Testis (tissue), 3 donors: ENCODE results near the gene NFIB. TPM values are rescaled to one million over a fixed set of nuclear protein-coding genes. Genes with fewer than 3 reads are reported as not detected.

Experiments
- DNase-seq: peaks from one replicate; pipeline ENCODE4 v3.0.0-alpha.2; 2019
- H3K27ac ChIP-seq, 2 donors: fragments of 200-600 bp; sonication (generic); one replicate each; pipeline ENCODE4 v1.5.1; 2019
- H3K27me3 ChIP-seq: fragments of 200-600 bp; sonication (generic); one replicate; pipeline ENCODE4 v1.5.1; 2019
- H3K36me3 ChIP-seq: fragments of 200-600 bp; sonication (generic); one replicate; pipeline ENCODE4 v1.5.1; 2017; ENCODE audit warnings: low read depth; ENCODE audit errors: missing control alignments
- H3K4me1 ChIP-seq: fragments of 200-600 bp; sonication (generic); one replicate; pipeline ENCODE4 v1.5.1; 2019
- H3K4me3 ChIP-seq, 2 donors: fragments of 200-600 bp; sonication (generic); one replicate each; pipeline ENCODE4 v1.5.1; 2017 to 2019
- H3K9me3 ChIP-seq: fragments of 200-600 bp; sonication (generic); one replicate; pipeline ENCODE4 v1.5.1; 2017
- POLR2A ChIP-seq: fragments of 450-650 bp; IDR thresholded peaks from one replicate; pipeline ENCODE4 v1.6.1; 2017; ENCODE audit warnings: antibody characterized with exemption, mild to moderate bottlenecking, moderate library complexity
- WGBS, 2 donors: methylation state at CpG; one replicate each; pipeline ENCODE4 v1.1.5; 2018; 5-methylcytosine and 5-hydroxymethylcytosine counted together
- intact Hi-C: fragments of 100-400 bp; cut with DNase I; formaldehyde crosslinking; loops from one replicate; pipeline ENCODE4 v1.15.1; 2023; ENCODE audit warnings: low total_unique reads
- polyA plus RNA-seq: library from polyadenylated mRNA; stranded (reverse); fragments of 350-450 nt; fragmentation: Illumina TruSeq; extraction: RNeasy Lipid Tissue Mini Kit (QIAGEN cat#74804); gene quantifications from one replicate; pipeline ENCODE4 v1.2.3, GENCODE V29; 2014; ENCODE audit warnings: low read depth, low replicate concordance; ENCODE audit not compliant: insufficient read depth
- total RNA-seq, 2 donors: library from RNA; depleted of rRNA; stranded (reverse); fragments of >200 nt; gene quantifications; one replicate each; pipeline ENCODE4 v1.2.3, GENCODE V29; 2016
- TF ChIP-seq, protein P1 (sequence below), 3 experiments: fragments of 450-650 bp in 2 of 3; fragments of 200-600 bp in 1 of 3; sonication (generic) in 1 of 3; IDR thresholded peaks; one replicate each; pipeline ENCODE4 v1.5.1; 2016 to 2019; ENCODE audit warnings: antibody characterized with exemption in 3 of 3, mild to moderate bottlenecking in 2 of 3, moderate library complexity in 1 of 3

The NFIB gene
- total and polyA plus RNA-seq, 3 donors from 2014 or later = 8.4 to 34.7 (median 23.1) TPM

DNA sequence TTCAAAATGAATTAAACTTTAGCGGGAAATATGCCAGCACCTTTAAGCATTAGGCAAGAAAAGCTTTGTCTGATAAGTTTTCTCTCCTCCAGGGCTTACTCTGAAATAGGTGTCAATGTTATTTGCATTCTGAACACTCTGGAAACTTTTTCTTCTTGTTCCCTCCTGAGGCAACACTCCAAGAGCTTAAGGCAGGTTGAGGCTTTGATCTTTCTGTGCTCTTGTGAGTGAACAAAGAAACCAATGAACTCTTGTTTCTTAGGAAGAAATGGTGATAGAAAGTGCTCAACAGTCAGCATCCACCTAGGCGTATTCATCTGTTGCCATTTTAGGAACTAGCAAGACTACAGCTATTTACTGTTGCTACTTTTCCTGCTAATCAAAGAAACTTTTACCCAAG, 259.8 kb downstream of the NFIB start:
- DNase-seq = no peak
- no peak overlapping the region for H3K27ac ChIP-seq
- TF ChIP-seq POLR2A = no peak
- H3K36me3 ChIP-seq = no peaks in the 10 kb centered on the region
- H3K4me1 ChIP-seq = no peaks in the 10 kb centered on the region
- intact Hi-C loops = no loop called here
- 76 to 86% methylated on average over 2 of the region's 2 CpGs for WGBS, 2 donors
- H3K9me3 ChIP-seq = no peaks in the 10 kb centered on the region
- H3K27me3 ChIP-seq = no peaks in the 10 kb centered on the region
- H3K4me3 ChIP-seq = no peak overlapping the region

GRCh38 chr9:14052359-14052758, 261.6 kb downstream of the NFIB start:
- no peak overlapping the region for H3K27ac ChIP-seq
- no peaks in the 10 kb centered on the region for H3K27me3 ChIP-seq
- no peaks in the 10 kb centered on the region for H3K9me3 ChIP-seq
- no peaks in the 10 kb centered on the region for H3K4me1 ChIP-seq
- WGBS, 2 donors = 89 to 93% methylated on average over 2 of the region's 2 CpGs
- no peak for DNase-seq
- no peaks in the 10 kb centered on the region for H3K36me3 ChIP-seq
- intact Hi-C loops = no loop called here
- no peak for TF ChIP-seq POLR2A
- TF ChIP-seq, protein P1, sequence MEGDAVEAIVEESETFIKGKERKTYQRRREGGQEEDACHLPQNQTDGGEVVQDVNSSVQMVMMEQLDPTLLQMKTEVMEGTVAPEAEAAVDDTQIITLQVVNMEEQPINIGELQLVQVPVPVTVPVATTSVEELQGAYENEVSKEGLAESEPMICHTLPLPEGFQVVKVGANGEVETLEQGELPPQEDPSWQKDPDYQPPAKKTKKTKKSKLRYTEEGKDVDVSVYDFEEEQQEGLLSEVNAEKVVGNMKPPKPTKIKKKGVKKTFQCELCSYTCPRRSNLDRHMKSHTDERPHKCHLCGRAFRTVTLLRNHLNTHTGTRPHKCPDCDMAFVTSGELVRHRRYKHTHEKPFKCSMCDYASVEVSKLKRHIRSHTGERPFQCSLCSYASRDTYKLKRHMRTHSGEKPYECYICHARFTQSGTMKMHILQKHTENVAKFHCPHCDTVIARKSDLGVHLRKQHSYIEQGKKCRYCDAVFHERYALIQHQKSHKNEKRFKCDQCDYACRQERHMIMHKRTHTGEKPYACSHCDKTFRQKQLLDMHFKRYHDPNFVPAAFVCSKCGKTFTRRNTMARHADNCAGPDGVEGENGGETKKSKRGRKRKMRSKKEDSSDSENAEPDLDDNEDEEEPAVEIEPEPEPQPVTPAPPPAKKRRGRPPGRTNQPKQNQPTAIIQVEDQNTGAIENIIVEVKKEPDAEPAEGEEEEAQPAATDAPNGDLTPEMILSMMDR (IDR thresholded peaks at IDR 0.05) = no peak
- no peak overlapping the region for H3K4me3 ChIP-seq

- no peak overlapping the region for H3K27ac ChIP-seq
- H3K27me3 ChIP-seq = no peaks in the 10 kb centered on the region
- no peaks in the 10 kb centered on the region for H3K9me3 ChIP-seq
- intact Hi-C loops = no loop called here
- H3K4me3 ChIP-seq = no peak overlapping the region
- TF ChIP-seq, protein P1 (IDR thresholded peaks at IDR 0.05) = no peak
- TF ChIP-seq POLR2A = no peak
- H3K4me1 ChIP-seq = no peaks in the 10 kb centered on the region
- no peak for DNase-seq
- no peaks in the 10 kb centered on the region for H3K36me3 ChIP-seq
Observed at GRCh38 chr9:14051419-14051818, 262.5 kb downstream of the NFIB start.

DNA sequence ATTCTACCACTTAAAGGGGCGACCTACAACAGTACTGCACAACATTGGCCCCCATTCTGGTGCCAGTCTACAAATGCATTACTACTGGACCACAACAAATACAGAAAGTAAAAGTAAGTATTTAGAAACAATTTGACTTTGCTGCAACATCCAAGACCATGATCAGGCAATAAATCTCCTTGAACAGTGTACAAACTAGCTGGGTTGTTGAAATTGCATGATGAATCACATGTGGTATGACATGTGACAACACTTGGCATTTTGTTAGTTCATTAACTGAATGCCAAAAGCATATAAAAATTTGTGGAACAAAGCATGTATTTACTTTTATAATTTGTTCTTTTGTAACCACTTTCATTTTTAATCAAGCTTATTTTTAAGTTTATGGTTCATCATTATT, 270.5 kb downstream of the NFIB start:
- H3K36me3 ChIP-seq = no peaks in the 10 kb centered on the region
- 85 to 89% methylated on average over 1 of the region's 1 CpG for WGBS, 2 donors
- no peaks in the 10 kb centered on the region for H3K4me1 ChIP-seq
- no peak overlapping the region for H3K4me3 ChIP-seq
- H3K27me3 ChIP-seq = no peaks in the 10 kb centered on the region
- no peak for TF ChIP-seq POLR2A
- TF ChIP-seq, protein P1 (IDR thresholded peaks at IDR 0.05) = no peak
- no peak overlapping the region for H3K27ac ChIP-seq
- intact Hi-C loops = no loop called here
- H3K9me3 ChIP-seq = no peaks in the 10 kb centered on the region
- DNase-seq = no peak

DNA sequence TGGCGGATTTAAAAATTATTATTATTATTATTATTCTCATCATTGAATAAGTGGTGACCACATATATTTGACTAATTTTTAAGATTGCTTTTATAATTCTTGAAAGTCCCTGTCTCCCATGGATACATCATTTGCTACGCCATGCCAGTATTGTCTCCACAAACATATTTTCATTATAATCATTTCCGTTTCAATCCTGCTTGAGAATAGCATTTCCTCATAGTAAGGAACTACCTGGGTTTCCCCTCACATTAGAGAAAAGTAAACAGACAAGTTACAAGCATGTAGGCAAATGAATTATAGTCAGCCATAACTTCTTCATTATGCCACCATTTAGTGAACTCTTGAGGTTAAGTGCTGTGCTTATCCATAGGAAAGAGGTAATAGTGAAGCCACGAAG, 276.6 kb downstream of the NFIB start:
- WGBS, 2 donors = 92 to 95% methylated on average over 4 of the region's 4 CpGs

More for the DNA sequence above, 276.6 kb downstream of the NFIB start:
- no peak for DNase-seq
- Histone ChIP-seq H3K27ac (no peak overlapping the region), H3K4me1 (no peaks in the 10 kb centered on the region), H3K36me3 (no peaks in the 10 kb centered on the region), H3K27me3 (no peaks in the 10 kb centered on the region), H3K9me3 (no peaks in the 10 kb centered on the region), H3K4me3 (no peak overlapping the region)
- no peak for TF ChIP-seq POLR2A
- TF ChIP-seq, protein P1 (IDR thresholded peaks at IDR 0.05) = no peak
- intact Hi-C loops = no loop called here
